RWPE2 (cell line): ENCODE results near the gene SLFN12L.

Experiments
- ATAC-seq: fragments of 200-7000 bp; cut with Tn5 transposase; 3 replicates; pipeline ENCODE4 v1.9.1; 2021; ENCODE audit warnings: low read depth
- DNase-seq: peaks from one replicate; pipeline ENCODE4 v3.0.0-alpha.2; 2020; ENCODE audit warnings: low spot score
- H3K27ac ChIP-seq: fragments of 450-650 bp; 2 replicates; pipeline ENCODE4 v1.5.1; 2017; ENCODE audit warnings: mild to moderate bottlenecking; ENCODE audit not compliant: poor library complexity, severe bottlenecking
- H3K27me3 ChIP-seq: fragments of 250-450 bp; sonication (Bioruptor Pico); 2 replicates; pipeline ENCODE4 v1.5.1; 2021; ENCODE audit warnings: mild to moderate bottlenecking, moderate library complexity; ENCODE audit not compliant: insufficient read depth, poor library complexity, severe bottlenecking
- H3K36me3 ChIP-seq: fragments of 250-450 bp; sonication (Bioruptor Pico); 2 replicates; pipeline ENCODE4 v1.5.1; 2020; ENCODE audit warnings: low read depth, mild to moderate bottlenecking, moderate library complexity
- H3K4me1 ChIP-seq: fragments of 250-450 bp; sonication (Bioruptor Pico); 2 replicates; pipeline ENCODE4 v1.5.1; 2021; ENCODE audit warnings: mild to moderate bottlenecking, moderate library complexity; ENCODE audit not compliant: insufficient read depth, poor library complexity, severe bottlenecking
- H3K4me3 ChIP-seq: fragments of 250-450 bp; sonication (Bioruptor Pico); 2 replicates; pipeline ENCODE4 v1.5.1; 2021; ENCODE audit warnings: mild to moderate bottlenecking, moderate library complexity; ENCODE audit not compliant: severe bottlenecking
- H3K9me3 ChIP-seq: fragments of 250-450 bp; sonication (Bioruptor Pico); 2 replicates; pipeline ENCODE4 v1.5.1; 2021; ENCODE audit warnings: mild to moderate bottlenecking, moderate library complexity; ENCODE audit not compliant: severe bottlenecking
- TF ChIP-seq, protein P1 (sequence below): fragments of 450-650 bp; IDR thresholded peaks from one replicate; pipeline ENCODE4 v1.5.1; 2017; ENCODE audit warnings: mild to moderate bottlenecking, moderate library complexity; ENCODE audit not compliant: poor library complexity, severe bottlenecking

Gene SLFN12L

DNA sequence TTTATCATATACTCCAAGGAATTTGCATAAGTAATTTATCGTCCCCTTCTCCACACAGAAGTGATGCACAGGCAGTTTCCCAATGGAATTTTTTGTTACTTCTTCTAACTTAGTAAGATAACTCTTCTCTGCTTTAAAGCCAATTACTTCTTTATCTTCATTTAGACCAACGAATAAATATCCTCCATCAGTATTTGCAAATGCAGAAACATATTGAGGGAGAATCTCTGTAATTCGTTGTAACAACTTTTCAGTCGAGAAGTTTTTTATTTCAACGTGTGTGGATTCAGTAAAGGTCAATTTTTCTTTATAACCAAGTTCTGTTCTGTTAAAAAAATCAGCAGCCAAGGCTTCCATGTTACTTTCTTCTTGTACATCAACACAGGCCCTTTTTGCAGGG lies 58.2 kb downstream of the SLFN12L start:
- H3K36me3 ChIP-seq, result no peaks in the 10 kb centered on the region
- no peak for ATAC-seq
- no peak overlapping the region for H3K27ac ChIP-seq
- TF ChIP-seq, protein P1, sequence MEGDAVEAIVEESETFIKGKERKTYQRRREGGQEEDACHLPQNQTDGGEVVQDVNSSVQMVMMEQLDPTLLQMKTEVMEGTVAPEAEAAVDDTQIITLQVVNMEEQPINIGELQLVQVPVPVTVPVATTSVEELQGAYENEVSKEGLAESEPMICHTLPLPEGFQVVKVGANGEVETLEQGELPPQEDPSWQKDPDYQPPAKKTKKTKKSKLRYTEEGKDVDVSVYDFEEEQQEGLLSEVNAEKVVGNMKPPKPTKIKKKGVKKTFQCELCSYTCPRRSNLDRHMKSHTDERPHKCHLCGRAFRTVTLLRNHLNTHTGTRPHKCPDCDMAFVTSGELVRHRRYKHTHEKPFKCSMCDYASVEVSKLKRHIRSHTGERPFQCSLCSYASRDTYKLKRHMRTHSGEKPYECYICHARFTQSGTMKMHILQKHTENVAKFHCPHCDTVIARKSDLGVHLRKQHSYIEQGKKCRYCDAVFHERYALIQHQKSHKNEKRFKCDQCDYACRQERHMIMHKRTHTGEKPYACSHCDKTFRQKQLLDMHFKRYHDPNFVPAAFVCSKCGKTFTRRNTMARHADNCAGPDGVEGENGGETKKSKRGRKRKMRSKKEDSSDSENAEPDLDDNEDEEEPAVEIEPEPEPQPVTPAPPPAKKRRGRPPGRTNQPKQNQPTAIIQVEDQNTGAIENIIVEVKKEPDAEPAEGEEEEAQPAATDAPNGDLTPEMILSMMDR, result no peak
- no peaks in the 10 kb centered on the region for H3K9me3 ChIP-seq
- H3K4me3 ChIP-seq, result no peak overlapping the region
- H3K27me3 ChIP-seq, result peaks cover 59% of the 10 kb centered on the region
- H3K4me1 ChIP-seq, result no peaks in the 10 kb centered on the region
- DNase-seq, result no peak

GRCh38 chr17:35477248-35477647 lies 60.2 kb downstream of the SLFN12L start:
- Histone ChIP-seq H3K4me1 (no peaks in the 10 kb centered on the region), H3K36me3 (no peaks in the 10 kb centered on the region), H3K4me3 (no peak overlapping the region), H3K9me3 (no peaks in the 10 kb centered on the region), H3K27ac (no peak overlapping the region), H3K27me3 (peaks cover 65% of the 10 kb centered on the region)
- DNase-seq, result no peak
- ATAC-seq, result no peak
- TF ChIP-seq, protein P1, result no peak

- Histone ChIP-seq H3K4me3 (no peak overlapping the region), H3K9me3 (no peaks in the 10 kb centered on the region), H3K27ac (no peak overlapping the region), H3K36me3 (no peaks in the 10 kb centered on the region), H3K27me3 (peaks cover 66% of the 10 kb centered on the region), H3K4me1 (no peaks in the 10 kb centered on the region)
- no peak for ATAC-seq
- no peak for DNase-seq
- TF ChIP-seq, protein P1, result no peak
These were observed 61.1 kb downstream of the SLFN12L start for GRCh38 chr17:35476283-35476820.

GRCh38 chr17:35468475-35468874 lies 69.0 kb downstream of the SLFN12L start:
- peaks cover 14% of the 10 kb centered on the region for H3K27me3 ChIP-seq
- ATAC-seq (no peak), DNase-seq (no peak)
- H3K4me1 ChIP-seq, result no peaks in the 10 kb centered on the region
- H3K9me3 ChIP-seq, result no peaks in the 10 kb centered on the region
- no peak overlapping the region for H3K27ac ChIP-seq
- TF ChIP-seq, protein P1, result no peak
- H3K4me3 ChIP-seq, result no peak overlapping the region
- H3K36me3 ChIP-seq, result no peaks in the 10 kb centered on the region

DNA sequence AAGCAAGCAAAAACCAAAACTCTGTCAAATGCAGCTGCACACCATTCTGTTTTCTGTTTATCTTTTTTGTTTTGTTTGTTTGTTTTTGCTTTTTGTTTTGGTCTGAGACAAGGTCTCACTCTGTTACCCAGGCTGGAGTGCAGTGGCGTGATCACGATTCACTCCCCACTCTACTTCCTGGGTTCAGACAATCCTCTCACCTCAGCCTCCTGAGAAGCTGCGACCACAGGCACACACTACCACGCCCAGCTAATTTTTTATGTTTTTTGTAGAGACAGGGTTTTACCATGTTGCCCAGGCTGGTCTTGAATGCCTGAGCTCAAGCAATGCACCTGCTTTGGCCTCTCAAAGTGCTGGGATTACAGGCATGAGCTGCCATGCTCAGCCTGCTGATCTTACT lies 69.7 kb downstream of the SLFN12L start:
- Histone ChIP-seq H3K36me3 (no peaks in the 10 kb centered on the region), H3K27ac (no peak overlapping the region), H3K9me3 (no peaks in the 10 kb centered on the region), H3K4me3 (no peak overlapping the region), H3K4me1 (no peaks in the 10 kb centered on the region), H3K27me3 (peaks cover 19% of the 10 kb centered on the region)
- DNase-seq, result no peak
- TF ChIP-seq, protein P1, result no peak
- ATAC-seq, result no peak
